ENCODE data around the gene ALDH1L2.

ALDH1L2 gene

GRCh38 chr12:105014603-105015002 is 69.7 kb downstream of the ALDH1L2 start:
- no peak for TF ChIP-seq TAF1 (IDR thresholded peaks at IDR 0.05; ENCODE audit: borderline replicate concordance, insufficient read depth, low read length)
- no peak for TF ChIP-seq FOXP2 (optimal IDR thresholded peaks at IDR 0.05; ENCODE audit: borderline replicate concordance, extremely low read depth, extremely low read length, insufficient read depth)
- no peak for TF ChIP-seq POLR2AphosphoS5 (IDR thresholded peaks at IDR 0.05; ENCODE audit: low read depth, low read length)

GRCh38 chr12:105013892-105014291 is 70.4 kb downstream of the ALDH1L2 start:
- TF ChIP-seq SIN3A (IDR thresholded peaks at IDR 0.05; ENCODE audit: borderline replicate concordance, insufficient read depth, low read length) = no peak
- TF ChIP-seq FOXP2 (optimal IDR thresholded peaks at IDR 0.05; ENCODE audit: borderline replicate concordance, extremely low read depth, extremely low read length, insufficient read depth) = no peak

- TF ChIP-seq POLR2AphosphoS5 (IDR thresholded peaks at IDR 0.05; ENCODE audit: low read depth, low read length) (no peak), REST (IDR thresholded peaks at IDR 0.05; ENCODE audit: insufficient read depth in 1 of 2, low read depth in 2 of 2, low read length in 2 of 2) (no peak), FOXP2 (optimal IDR thresholded peaks at IDR 0.05; ENCODE audit: borderline replicate concordance, extremely low read depth, extremely low read length, insufficient read depth) (no peak), SIN3A (IDR thresholded peaks at IDR 0.05; ENCODE audit: borderline replicate concordance, insufficient read depth, low read length) (no peak), TAF1 (IDR thresholded peaks at IDR 0.05; ENCODE audit: borderline replicate concordance, insufficient read depth, low read length) (no peak)
Observed at GRCh38 chr12:105001476-105001875, 82.8 kb downstream of the ALDH1L2 start.

- TF ChIP-seq REST (IDR thresholded peaks at IDR 0.05; ENCODE audit: insufficient read depth in 1 of 2, low read depth in 2 of 2, low read length in 2 of 2) (no peak), SIN3A (IDR thresholded peaks at IDR 0.05; ENCODE audit: borderline replicate concordance, insufficient read depth, low read length) (no peak), POLR2AphosphoS5 (IDR thresholded peaks at IDR 0.05; ENCODE audit: low read depth, low read length) (no peak), TAF1 (IDR thresholded peaks at IDR 0.05; ENCODE audit: borderline replicate concordance, insufficient read depth, low read length) (no peak), FOXP2 (optimal IDR thresholded peaks at IDR 0.05; ENCODE audit: borderline replicate concordance, extremely low read depth, extremely low read length, insufficient read depth) (no peak)
Observed at GRCh38 chr12:104999347-104999685, 84.9 kb downstream of the ALDH1L2 start.

GRCh38 chr12:104998423-104999346 is 85.6 kb downstream of the ALDH1L2 start:
- TF ChIP-seq POLR2AphosphoS5 (IDR thresholded peaks at IDR 0.05; ENCODE audit: low read depth, low read length) = no peak
- TF ChIP-seq TAF1 (IDR thresholded peaks at IDR 0.05; ENCODE audit: borderline replicate concordance, insufficient read depth, low read length) = no peak
- TF ChIP-seq REST (IDR thresholded peaks at IDR 0.05; ENCODE audit: insufficient read depth in 1 of 2, low read depth in 2 of 2, low read length in 2 of 2) = no peak
- no peak for TF ChIP-seq SIN3A (IDR thresholded peaks at IDR 0.05; ENCODE audit: borderline replicate concordance, insufficient read depth, low read length)
- TF ChIP-seq FOXP2 (optimal IDR thresholded peaks at IDR 0.05; ENCODE audit: borderline replicate concordance, extremely low read depth, extremely low read length, insufficient read depth) = no peak

GRCh38 chr12:104997541-104997940 is 86.7 kb downstream of the ALDH1L2 start:
- TF ChIP-seq FOXP2 (optimal IDR thresholded peaks at IDR 0.05; ENCODE audit: borderline replicate concordance, extremely low read depth, extremely low read length, insufficient read depth) (no peak), SIN3A (IDR thresholded peaks at IDR 0.05; ENCODE audit: borderline replicate concordance, insufficient read depth, low read length) (no peak), POLR2AphosphoS5 (IDR thresholded peaks at IDR 0.05; ENCODE audit: low read depth, low read length) (no peak), TAF1 (IDR thresholded peaks at IDR 0.05; ENCODE audit: borderline replicate concordance, insufficient read depth, low read length) (no peak), REST (IDR thresholded peaks at IDR 0.05; ENCODE audit: insufficient read depth in 1 of 2, low read depth in 2 of 2, low read length in 2 of 2) (no peak)

Data from PFSK-1 (cell line).